Stimulated activated CD8-positive, alpha-beta memory T cell treated with anti-CD3 and anti-CD28 coated beads, Interleukin-7, amount 100 ng/mL, for 48 hours (primary cell): ENCODE data around the gene IL2RG.

Experiments
- DNase-seq, 2 donors: peaks; one replicate each; pipeline ENCODE4 v3.0.0-alpha.2; 2020; ENCODE audit warnings: low read depth in 1 of 2; ENCODE audit errors: extremely low read depth in 1 of 2

Gene IL2RG

DNA sequence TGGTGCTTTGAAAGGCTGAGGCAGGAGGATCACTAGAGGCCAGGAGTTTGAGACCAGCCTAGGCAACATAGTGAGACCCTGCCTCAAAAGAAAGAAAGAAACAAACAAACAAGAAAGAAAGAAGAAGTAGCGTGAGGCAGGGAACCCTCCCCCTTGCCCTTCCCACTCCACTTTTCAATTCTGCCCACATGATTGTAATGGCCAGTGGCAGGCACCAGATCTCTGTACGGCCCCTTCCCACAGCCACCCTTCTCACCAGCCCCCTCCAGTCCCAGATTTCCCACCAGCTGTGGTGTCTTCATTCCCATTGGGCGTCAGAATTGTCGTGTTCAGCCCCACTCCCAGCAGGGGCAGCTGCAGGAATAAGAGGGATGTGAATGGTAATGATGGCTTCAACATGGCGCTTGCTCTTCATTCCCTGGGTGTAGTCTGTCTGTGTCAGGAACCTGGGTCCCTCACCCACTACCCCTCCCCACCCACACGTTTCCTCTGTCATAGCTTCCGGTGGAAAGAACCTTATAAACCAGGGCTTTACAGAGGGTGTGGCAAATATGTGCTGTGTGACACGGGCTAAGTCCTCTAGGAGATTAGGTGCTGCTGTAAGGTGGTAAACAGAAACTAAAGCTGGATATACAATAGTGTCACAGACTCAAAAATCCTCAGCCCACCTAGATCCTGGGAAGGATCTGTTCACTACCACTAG is at the start of gene IL2RG:
IL2RG (minus strand) TSS at position 437 of the 703 bp plus-strand sequence; CDS start at position 399, 38 bp downstream.
- peak; percentile 44 to 73 for DNase-seq

DNA sequence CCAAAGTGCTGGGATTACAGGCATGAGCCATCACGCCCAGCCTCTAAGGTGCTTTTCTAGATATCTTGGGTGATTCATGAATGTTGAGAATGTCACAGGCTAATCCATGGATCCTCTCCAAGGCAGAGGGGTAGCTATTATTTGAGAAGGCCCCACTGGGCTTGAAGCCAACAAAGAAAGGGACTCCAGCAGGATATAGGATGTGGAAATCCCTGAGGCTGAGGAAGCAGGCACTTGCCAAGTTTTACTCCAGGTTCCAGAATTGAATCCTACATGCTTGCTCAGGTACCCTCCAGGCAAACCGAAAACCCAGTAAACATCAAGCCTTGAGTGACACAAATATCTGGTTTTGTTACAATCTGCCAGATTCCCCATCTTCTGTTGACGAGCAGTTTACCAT is 49.1 kb upstream of the IL2RG start:
- DNase-seq, result no peak

DNA sequence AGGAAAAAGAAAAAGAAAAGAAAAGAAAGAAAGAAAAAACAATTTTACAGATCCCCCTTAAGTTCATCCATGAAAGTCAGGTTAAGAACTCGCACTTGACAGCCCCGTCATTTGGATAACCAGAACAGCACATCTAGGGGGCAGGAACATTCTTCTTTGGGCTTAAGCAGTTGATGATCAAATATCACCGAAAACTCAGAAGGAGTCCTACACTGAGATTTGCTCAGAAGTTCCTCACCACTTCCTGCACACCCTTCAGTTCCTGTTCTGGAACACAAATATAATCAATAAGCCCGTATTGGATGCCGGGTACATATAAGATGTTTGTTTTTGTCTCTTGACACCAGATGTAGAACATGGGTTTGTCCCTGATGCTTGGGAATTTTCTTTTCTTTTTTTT is 48.0 kb upstream of the IL2RG start:
- DNase-seq, result no peak

DNA sequence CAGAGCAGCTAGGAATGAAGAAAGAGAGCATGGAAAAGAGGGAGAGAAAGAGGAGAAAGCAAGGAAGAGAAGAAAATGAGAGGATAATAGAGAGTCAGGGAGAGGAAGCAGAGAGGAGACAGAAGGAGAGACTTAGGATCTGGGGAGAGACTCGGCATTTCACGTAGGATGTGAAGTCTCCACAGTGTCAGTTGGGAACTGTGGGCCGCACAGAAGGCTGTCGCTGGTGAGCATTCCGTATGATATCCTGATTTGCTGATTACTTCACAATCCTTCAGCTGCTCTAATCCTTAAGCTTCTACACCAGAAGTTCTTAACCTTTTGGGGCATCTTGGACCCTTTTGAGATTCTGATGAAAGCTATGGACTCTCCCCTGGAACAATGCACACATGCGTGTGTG is 47.2 kb upstream of the IL2RG start:
- DNase-seq, result no peak

DNA sequence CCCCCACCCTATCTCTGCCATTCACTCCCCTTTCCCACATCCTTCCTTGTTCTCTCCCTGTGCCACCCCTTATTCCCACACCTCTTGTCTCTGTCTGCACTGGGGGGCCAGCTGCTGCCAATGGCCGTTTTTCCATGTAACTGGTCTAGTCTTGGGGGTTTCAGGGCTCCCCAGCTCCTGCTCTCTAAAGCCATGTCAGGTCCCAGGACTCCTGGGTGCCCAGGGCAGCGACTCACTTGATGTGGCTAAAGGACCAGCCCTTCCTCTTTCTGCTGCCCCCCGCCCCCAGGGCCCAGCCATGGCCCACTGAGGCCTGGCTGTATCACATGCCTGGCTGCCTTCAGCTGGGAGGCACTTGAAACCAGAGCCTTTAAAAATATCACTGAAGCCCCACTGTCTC is 43.3 kb upstream of the IL2RG start:
- DNase-seq, result no peak

DNA sequence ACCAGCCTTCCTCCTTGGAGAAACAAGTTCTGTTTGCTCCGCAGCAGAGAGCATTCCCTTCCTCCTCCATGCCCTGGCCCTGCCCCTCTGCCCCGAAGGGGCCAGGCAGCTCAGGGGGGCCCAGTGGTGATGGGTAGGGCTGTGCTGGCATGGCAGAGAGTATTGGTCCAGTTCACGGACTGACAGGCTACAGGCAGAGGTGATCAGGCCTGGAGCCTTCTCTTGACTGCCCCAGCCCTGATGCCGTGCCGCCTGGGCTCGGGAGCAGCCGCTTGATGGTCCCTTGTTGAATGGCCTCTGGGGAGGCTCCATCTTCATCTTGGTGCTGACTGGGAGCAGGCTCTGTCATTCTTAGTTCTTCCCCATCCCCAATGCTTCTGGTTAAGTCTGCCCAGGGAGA is 42.8 kb upstream of the IL2RG start:
- DNase-seq, result no peak

DNA sequence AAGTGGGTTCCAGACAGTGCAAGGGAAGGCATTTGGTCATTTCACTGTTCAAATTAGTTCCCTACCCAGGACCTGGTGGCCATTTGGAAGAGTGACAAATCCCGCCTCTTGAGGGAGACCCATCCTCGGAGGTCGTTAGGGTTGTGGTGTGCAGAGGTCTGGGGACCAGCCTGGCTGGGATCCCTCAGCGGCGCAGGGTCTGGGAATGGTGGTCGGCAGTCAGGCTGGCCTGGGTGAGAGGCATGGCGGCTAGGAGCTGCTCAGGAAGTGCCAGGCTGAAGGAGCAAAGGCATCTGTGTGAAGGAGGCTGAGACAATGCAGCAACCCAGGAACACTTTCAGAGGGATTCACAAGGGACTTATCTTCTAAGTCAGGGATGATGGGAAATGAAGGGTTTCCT is 40.0 kb upstream of the IL2RG start:
- no peak for DNase-seq

DNA sequence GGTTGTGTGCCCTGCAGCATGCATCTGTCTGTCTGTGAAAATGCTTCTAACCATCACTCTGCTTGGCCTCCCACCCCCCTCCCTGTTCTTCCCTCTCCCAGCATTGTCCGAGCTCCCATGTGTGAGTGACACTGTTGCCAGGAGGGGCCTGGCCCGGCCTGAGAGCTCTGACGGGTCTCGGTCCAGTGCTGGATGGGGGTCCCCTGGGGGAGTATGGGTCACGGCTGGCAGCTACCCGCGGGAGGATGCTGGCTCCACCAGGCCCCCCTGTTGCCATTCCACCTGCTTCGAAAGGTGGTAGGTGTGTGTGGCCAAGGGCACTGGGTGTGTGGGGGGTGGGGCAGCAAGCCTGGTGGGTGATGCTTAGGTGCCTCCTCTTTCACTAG is 36.9 kb upstream of the IL2RG start:
- no peak for DNase-seq

DNA sequence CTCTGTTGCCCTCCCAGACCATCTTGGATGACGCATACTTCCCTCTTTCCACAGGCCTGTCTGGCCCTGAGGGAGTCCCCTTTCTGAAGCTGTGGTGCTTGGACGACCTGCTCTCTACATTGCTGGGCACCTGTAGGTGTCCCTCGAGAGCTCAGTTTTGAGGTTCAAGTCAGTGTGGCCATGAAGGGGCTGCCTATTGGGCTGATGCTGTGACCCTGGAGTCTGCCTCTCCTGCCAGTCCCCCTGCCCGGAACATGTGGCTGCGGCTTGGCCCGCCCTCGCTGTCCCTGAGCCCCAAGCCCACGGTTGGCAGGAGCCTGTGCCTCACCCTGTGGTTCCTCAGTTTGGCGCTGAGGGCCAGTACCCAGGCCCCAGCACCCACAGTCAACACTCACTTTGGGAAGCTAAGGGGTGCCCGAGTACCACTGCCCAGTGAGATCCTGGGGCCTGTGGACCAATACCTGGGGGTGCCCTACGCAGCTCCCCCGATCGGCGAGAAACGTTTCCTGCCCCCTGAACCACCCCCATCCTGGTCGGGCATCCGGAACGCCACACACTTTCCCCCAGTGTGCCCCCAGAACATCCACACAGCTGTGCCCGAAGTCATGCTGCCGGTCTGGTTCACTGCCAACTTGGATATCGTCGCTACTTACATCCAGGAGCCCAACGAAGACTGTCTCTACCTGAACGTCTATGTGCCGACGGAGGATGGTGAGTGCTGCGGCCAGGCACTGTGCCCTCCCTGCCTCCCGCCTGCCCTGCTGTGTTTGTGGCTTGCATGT is 36.3 kb upstream of the IL2RG start:
- DNase-seq, result no peak

DNA sequence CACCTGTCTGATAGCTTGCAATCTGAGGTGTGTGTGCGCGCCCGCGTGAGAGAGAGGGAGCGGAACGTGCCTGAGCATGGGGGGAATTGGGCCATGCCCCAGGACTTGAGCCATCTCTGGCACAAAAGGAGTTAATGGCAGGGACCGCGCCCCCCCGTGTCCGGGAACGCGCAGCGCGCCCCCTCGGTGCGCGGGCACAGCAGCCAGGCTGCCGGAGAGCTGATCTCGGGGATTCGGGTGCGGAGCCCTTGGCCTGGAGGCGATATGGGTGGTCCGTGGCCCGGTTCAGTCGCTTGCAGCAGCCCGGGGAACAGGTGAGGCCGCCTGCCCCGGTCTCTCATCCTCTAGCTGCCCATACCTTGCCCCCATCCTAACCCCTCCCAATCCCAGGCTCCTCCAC is 33.3 kb upstream of the IL2RG start, which contains the start of gene NLGN3:
NLGN3 (plus strand) TSS at position 191 of the 400 bp plus-strand sequence. CDS start 2,909 bp downstream, outside the sequence.
- DNase-seq, result no peak

DNA sequence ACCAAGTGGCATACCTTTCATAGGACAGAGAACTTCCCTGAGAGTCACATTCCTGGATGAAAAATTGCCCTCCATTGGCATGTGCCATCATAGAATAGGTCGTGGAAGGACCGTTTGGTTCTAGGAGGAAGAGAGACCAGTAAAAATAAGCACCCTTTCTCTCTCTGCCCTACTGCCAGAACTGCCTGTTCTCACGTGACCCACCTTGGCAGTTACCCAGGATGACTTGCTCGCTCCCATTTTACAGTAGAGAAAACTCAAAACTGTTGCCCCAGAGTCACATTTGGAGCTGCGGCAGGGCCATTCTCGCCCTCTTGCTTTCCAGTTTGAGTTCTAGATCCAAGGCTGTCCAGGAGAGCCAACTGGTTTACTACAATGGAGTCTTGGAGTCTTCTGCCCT is 32.1 kb upstream of the IL2RG start:
- DNase-seq, result no peak

DNA sequence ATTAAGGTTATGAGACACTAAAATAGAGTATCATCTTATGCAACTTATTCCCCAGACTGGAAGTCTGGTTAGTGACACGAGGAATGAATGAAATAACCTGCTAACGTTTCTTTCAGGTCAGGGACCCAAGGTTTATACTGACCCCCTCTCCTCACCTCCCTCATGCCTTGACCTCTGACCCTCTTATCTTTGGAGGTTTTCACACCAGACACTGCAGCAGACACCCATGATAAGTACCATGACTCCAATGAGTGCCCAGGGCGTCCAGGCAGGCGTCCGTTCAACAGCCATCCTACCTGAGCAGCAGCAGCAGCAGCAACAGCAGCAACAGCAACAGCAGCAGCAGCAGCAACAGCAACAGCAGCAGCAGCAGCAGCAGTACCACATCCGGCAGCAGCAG is 29.1 kb upstream of the IL2RG start:
- no peak for DNase-seq

DNA sequence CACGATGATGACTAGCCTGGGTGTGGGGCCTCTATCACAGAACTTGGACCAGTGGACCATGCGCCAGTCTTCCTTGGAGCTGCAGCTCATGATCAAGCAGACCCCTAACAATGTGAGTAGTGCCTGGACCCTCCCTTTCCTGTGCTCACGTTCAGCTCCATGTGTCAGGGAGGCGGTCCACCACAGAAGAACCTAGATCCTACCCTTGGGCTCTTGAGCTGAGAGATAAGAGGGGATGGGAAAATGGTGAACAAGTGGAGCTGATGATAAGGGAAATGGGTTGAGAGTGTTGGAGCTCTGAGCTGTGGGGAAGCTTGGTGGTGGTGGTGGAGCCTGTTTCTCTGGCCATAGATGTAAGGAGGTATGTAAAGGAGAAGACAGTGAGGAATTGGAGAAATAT is 20.1 kb upstream of the IL2RG start:
- no peak for DNase-seq

DNA sequence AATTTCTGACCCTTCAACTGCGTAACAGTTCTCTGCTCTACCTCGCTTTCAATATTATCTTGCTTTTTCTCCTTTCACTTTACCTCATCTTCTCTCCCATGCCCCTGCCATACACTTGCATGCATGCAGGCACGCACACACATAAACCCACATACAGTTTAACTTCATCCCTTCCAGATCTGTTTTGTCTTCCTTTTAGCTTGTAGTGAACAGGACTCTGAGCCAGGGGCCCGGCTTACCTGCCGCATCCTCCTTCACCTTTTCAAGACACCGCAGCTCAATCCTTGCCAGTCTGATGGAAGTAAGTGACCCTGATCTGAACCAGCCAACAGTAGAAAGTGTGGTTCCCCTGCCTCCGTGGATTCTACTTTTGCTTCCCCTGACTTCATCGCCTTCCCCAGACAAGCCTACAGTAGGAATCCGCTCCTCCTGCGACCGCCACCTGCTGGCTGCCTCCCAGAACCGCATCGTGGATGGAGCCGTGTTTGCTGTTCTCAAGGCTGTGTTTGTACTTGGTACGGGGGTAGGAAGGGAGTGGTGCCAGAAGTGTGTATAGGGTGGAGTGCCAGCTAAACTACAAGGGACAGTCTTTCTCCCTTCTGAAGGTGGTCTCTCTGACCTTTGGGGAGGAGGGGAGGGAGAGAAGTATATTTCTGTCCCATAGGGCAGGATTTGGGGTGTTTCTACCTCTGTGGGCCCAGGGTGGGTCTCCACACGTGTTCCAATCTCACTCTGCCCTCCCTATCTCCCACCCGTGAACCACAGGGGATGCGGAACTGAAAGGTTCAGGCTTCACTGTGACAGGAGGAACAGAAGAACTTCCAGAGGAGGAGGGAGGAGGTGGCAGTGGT is 17.8 kb upstream of the IL2RG start:
- peak; percentile 32 to 42 for DNase-seq

DNA sequence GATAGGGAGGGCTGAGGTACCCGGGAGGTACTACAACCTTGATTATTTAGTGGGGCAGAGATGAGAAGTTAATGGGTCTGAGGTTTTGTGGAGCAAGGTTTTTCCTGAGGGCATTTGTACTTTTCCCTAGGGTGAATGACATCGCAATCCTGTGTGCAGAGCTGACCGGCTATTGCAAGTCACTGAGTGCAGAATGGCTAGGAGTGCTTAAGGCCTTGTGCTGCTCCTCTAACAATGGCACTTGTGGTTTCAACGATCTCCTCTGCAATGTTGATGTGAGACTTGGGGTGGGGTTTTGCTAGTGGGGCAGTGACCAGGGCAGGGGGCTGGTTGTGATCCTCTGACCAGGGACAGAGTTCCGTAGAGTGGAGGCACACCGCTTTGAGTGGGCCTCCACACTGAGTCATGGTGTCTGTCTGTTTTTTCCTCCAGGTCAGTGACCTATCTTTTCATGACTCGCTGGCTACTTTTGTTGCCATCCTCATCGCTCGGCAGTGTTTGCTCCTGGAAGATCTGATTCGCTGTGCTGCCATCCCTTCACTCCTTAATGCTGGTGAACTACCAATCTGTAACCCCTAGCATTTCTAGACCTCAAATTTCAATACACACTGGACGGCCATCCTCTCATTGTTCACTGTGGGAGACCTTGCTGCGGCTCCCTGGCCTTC is 16.9 kb upstream of the IL2RG start:
- DNase-seq, result no peak

DNA sequence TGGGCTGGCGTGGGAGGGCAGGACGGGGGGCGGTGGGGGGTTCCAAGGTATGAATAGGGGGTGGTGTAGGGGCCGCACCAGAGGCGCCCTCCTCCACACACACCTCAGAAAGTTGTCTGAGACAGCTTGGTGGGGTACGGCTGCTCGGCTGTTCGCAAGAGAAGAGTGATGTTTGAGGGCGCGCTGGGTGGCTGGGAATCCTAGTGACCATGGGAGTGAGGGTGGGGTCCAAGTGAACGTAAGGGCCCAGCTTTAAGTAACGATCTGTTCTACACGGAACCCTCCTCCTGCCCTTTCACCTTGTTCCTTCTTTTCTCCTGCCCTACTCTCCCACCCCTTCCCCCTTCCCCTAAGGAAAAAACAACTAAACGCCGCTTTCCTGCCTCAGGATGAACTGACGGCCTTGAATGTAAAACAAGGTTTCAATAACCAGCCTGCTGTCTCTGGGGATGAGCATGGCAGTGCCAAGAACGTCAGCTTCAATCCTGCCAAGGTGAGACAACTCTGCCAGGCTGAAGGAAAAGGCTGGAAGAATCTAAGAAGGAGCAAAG is 7.7 kb upstream of the IL2RG start:
- no peak for DNase-seq

DNA sequence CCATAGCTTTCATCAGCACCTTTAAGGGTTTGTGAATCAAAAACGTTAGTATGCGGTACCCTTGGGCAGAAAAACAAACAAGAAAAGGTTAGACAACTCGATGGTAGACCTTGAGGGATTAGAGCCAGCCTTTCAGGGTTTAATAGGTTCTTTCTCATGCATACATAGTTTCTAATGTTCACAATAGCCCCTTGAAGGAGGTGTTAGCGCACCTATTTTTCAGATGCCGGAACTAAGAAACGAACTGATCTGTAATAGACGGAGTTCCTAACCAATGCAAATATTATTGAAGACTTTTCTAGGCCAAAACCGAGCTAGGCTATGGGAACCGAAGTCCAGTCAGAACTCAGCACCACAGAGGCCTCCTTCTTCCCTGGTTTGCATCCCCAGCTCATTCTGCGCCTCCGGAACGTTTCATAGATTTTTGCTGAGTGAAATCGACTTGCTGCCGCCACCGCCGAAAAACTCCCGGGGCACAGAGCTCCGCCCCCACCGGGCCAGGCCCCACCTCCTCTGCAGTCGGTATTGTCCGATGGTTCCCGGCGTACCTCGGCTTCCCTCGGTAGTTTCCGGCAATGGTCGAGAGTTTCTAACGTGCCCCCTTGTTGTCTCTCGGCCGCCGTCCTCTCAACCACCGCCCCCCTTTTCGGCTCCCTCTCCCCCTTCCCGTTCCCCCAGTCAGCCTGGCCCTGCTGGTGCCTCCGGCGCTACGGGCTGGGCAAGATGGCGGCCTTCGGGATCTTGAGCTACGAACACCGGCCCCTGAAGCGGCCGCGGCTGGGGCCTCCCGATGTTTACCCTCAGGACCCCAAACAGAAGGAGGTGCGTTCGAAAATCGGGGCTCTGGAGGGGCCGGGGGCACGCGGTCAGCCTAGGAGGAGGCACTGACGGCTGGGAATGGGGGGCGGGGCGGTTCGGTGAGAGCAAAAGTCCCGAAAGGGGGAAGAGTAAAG is 6.9 kb upstream of the IL2RG start, which contains the start of gene MED12:
MED12 (plus strand) TSS at position 565 of the 953 bp plus-strand sequence; CDS start at position 724, 159 bp downstream.
- peak; percentile 71 to 75 for DNase-seq

DNA sequence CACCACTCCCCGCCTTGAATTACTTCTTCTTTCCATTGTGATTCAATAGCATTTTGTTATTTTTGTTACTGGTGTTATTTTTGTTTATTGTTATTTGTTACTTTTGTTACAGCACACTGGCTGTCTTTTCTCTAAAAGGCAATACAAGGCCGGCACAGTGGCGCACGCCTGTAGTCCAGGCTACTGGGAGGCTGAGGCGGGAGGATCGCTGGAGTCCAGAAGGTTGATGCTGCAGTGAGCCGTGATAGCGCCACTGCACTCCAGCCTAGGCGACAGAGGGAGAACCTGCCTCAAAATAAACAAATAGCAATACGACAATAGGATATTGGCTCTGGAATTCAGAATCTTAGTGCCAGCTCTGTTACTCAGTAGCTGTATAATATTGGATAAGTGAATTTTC is 6.0 kb upstream of the IL2RG start:
- no peak for DNase-seq

DNA sequence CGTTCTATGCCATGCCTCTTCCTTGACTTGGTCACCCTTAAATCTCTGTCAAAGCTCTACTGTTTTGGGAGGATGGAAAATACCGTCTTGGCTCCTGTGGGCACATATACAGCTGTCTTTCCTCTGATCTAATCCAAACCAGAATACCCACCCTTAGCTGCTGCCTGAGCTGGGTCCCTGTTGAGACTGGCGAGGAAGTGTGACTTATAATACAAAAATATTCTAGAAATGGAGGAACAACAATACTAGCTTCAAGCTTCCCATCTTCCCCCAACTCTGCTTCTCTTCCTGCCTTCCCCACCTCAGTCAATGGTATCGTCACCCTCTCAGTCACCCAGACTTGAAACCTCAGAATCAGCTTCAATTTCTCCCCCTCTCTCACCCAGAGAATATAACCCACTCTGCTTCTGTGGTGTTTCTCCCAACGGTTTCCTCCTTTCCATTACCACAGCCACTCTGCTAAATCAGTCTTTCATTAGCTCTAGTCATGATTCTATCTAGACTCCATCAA is 599 bp upstream of the IL2RG start:
- DNase-seq, result no peak
